B cell (primary cell): Measurements from ENCODE around the gene MAP3K6.

Source experiments
- CTCF ChIP-seq: fragments of 200-600 bp; IDR thresholded peaks from one replicate; pipeline ENCODE4 v1.8.0; 2022; ENCODE audit warnings: antibody characterized with exemption, mild to moderate bottlenecking
- EZH2 ChIP-seq: IDR thresholded peaks from 2 replicates; pipeline ENCODE4 v1.6.1; 2012; ENCODE audit warnings: borderline replicate concordance, low read depth, mild to moderate bottlenecking, moderate library complexity, low read length; ENCODE audit not compliant: insufficient read depth, poor library complexity, severe bottlenecking

GRCh38 chr1:27336756-27337155 is 30.0 kb downstream of the MAP3K6 start:
- TF ChIP-seq EZH2 (no peak), CTCF (no peak)
